COLO668 (cell line): ENCODE results near the gene LARP4.
"Not testable (repeated sequence)": the region's sequence is repeated elsewhere in the genome, so short reads cannot be mapped to it uniquely, and the experiment has no call there.

Experiments used
- DNase-seq: peaks from one replicate; lab custom pipeline; 2025; ENCODE audit not compliant: unreplicated experiment; lab: John Stamatoyannopoulos, UW

Gene LARP4

DNA sequence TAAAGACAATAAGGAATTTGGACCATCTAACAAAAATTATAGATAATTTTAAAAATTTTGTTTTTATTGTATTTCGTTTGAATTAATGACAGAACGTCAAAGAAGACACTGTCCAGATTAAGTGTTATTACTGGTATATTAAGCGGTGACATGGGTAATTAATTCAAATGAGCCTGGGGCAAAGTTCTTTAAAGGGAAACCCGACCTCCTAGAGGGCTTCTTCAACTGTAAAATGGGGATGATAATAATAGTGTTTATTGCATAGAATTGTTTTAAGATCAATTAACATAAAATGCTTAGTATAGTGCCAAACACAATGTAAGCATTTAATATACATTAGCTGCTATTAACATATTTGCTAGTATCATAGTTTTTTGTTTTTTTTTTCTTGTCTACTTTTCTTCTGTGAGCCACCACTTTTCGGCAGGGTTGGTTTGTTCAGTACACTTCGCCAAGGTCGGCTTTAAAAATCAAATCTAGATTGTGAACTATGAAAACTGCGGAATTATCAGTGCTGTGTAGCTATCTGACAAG lies 514 bp upstream of the LARP4 start:
- no peak for DNase-seq

DNA sequence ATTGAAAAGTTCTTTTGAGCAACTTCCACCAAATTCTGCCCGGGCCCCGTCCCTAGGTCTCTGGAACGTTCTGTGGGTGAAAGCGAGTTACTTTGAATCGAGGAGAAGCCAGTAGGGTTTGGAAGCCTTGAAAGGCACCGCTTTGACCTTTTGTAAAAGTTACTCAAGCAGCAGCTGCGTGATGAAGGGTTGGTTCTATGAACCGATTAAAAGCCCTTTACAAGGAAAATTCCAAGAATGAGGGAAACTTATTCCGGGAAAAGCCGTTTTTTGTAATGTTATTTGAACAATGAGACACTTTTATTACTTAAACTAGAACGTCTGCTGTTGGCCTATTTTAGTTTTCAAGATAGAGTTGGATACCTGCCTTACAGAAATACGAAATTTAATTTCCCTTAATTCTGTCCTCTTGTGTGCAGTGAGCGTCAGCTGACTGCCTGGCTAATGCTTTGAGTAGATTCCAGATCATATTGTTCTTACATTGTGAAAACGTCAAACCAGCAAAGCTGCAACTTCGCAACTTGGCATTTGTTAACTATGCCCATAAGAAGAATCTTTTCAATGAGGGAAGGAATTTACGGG lies 906 bp downstream of the LARP4 start:
- no peak for DNase-seq

DNA sequence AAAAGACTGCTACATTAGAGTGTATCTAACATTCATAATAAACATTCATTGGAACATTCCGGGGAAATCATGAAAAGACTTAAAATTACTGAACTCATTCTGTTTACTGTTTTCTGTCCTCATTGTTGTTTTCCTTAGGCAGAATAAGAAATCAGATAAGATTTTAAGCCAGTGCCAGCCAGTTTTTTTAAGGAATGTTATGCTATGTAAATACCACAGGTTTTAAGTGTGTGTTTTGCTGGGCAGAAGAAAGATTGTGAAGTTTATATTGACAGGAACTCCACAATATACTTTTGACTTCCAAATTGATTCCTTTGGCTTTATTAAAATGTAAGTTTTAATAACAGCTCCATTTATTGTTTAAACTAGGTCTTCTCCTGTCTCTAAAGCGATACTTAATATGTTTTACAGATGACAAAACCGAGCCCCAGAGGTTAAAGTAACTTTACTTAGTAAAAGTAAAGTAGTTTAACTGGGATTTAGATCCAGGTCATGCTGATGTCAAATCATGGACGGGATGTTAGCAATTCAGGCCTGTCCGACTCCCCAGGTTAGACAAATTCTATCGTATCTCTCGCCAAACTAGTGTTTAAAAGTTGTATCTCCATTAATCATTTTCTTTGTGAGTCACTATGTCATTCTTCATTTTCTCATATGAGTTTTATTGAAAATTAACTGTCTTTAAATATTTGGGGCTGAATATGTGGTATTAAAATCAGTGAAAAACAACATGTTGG lies 1.7 kb downstream of the LARP4 start:
- no peak for DNase-seq

DNA sequence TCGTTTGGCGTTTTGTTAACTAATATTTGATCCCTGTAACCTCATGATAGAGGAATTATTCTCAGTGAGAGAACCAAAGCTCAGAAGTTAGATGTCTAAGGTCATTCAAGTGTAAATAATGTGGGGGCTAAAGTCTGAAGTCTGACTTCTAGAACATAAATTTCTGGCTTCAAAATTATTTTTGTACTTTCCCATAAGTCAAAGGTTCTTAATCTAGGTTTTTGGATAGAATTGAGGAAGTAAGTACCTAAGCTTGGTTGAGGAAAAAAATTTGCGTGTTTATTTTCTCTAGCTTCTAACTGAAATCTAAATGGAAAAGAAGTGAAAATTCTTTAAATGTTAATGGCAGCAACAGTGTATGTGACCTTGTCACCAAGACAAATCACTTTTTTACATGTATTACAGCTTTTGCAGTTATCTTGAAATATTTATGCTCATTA lies 2.3 kb downstream of the LARP4 start:
- DNase-seq = no peak

DNA sequence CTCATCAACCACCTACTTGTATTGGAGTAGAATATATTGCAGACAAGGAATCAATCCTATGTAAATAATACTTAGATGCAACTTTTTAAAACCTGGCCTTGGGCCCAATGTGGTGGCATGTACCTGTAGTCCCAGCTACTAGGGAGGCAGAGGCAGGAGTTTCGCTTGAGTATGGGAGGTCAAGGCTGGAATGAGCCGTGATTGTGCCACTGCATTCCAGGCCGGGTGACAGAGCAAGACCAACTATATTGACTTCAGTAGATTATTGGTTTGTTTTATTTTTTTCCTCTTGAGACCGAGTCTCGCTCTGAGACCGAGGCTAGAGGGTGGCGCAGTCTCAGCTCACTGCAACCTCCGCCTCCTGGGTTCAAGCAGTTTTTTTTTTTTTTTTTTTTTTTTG lies 3.6 kb downstream of the LARP4 start:
- DNase-seq = no peak

DNA sequence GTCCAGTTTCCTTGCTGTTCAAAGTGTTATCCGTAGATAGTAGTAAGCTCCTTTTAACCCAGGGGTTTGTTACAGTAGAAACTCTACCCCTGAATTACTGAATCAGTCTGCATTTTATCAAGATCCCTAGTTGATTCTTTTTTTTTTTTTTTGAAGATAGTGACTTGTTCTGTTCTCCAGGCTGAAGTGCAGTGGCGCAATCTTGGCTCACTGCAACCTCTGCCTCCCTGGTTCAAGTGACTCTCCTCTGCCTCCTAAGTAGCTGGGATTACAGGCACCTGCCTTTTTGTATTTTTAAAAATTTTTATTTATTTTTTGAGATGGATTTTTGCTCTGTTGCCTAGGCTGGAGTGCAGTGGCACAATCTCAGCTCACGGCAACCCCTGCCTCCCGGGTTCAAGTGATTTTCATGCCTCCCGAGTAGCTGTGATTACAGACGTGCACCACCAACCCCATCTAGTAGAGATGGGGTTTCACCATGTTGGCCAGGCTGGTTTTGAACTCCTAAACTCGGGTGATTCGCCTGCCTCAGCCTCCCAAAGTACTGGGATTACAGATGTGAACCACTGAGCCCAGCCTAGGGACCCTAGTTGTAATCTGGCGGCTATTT lies 10.5 kb downstream of the LARP4 start:
- no peak for DNase-seq

DNA sequence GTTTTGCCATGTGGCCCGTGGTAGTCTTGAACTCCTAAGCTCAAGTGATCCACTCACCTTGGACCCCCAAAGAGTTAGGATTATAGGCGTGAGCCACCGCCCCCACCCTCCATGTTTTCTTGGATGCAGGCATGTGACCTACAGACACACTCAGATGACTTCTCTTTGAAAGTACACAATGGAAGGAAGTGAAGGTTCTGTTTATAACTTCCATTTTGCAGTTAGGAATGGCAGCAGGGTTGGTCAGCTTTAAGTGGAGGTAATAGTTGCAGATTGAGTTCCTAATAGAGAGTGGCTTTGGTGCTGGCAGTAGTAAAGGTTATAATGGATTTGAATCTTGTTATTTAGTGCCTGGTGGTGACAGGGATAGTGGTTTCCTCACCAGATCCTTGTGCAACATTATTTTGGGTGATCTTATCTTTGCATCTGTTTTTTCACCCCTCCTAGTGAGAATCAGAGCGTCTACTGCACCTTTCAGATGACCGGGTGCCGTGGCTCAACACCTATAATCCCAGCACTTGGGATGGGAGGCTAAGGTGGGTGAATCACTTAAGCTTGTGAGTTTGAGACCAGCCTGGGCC lies 15.3 kb downstream of the LARP4 start:
- no peak for DNase-seq

DNA sequence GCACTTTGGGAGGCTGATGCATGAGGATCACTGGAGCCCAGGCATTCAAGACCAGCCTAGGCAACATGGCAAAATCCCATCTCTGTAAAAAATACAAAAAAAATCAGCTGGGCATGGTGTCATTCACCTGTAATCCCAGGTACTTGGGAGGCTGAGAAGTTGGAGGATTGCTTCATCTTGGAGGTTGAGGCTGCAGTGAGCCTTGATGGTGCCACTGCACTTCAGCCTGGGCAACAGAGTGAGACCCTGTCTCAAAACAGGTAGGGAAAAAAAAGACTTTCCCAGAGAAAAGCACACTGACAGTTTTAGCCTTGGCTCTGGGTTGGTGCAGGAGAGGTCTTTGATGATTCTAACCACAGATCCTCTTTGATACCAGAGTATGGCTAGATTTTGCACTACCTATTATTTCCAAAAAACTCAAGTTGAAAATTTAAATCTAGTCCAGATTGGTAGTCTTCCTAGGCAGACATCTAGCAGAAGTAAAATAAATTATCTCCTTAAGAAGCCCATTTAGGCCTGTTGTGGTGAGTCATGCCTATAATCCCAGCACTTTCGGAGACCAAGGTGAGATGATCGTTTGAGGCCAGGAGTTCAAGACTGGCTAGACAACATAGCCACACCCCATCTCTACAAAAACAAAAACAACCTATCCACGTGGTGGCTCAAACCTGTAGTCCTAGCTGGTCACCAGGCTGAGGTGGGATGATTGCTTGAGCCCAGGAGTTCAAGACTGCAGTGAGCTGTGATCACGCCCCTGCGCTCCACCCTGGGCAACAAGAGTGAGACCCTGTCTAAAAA lies 18.6 kb downstream of the LARP4 start:
- DNase-seq = no peak

DNA sequence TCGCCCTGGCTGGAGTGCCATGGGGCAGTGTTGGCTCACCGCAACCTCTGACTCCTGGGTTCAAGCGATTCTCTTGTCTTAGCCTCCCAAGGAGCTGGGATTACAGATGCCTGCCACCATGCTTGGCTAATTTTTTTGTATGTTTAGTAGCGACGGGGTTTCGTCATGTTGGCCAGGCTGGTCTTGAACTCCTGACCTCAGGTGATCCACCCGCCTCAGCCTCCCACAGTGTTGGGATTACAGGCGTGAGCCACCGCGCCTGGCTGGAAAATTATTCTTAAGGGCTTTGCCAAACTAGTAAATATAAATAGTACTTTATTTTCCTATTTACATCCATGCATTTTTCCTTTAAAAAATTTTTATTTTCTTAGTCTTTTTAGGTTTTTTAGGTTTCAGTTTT lies 22.2 kb downstream of the LARP4 start:
- DNase-seq = not testable (repeated sequence)

DNA sequence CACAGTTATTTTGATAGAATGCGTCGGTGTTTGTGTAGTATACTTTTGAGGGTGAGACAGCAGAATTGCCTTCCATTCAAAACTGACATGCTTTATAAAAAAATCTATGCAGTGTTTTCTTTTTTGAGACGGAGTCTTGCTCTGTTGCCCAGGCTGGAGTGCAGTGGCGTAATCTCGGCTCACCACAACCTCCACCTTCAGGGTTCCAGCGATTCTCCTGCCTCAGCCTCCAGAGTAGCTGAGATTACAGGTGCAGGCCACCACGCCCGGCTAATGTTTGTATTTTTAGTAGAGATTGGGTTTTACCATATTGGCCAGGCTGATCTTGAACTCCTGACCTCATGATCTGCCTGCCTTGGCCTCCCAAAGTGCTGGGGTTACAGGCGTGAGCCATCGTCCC lies 22.7 kb downstream of the LARP4 start:
- not testable (repeated sequence) for DNase-seq

DNA sequence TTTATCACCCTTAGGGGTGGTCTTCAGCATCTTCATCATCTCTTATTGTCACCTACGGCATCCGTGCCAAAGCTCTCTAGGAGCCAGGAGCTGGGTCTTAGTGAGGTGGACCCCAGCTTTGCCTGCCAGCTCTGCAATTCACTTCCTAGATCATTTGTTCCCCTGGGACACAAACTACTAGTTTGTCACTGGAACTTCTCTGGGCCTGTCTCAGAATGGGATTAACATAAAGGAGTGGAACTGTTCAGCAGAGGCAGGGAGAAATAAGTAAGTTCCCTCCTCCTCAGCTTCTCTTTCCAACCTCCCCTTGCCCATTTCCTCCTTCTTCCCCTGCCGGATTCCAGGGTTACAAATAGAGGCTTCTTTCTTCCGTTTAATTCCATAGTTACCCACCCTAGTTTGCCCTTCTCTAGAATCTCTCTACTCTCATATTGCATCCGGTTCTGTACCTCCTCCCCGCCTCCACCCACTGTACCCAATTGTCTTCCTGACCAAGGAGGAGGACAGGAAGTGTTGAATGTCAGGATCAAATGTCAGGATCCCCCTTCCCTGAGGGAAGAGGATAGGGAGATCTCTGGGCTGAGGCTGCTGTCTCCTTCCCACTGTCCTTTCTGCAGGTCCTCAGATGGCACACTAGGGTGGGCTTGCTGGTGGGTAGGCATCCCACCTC lies 25.0 kb downstream of the LARP4 start:
- peak; percentile 6 for DNase-seq

DNA sequence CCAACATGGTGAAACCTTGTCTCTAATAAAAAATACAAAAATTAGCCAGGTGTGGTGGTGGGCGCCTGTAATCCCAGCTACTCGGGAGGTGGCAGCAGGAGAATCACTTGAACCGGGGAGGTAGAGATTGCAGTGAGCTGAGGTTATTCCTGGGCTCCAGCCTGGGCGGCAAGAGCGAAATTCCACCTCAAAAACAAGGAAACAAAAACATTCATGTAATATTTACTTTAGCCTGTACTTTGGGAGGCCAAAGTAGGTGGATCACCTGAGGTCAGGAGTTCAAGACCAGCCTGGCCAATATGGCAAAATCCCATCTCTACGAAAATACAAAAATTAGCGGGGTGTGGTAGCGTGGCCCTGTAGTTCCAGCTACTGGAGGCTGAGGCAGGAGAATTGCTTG lies 31.0 kb downstream of the LARP4 start:
- not testable (repeated sequence) for DNase-seq

DNA sequence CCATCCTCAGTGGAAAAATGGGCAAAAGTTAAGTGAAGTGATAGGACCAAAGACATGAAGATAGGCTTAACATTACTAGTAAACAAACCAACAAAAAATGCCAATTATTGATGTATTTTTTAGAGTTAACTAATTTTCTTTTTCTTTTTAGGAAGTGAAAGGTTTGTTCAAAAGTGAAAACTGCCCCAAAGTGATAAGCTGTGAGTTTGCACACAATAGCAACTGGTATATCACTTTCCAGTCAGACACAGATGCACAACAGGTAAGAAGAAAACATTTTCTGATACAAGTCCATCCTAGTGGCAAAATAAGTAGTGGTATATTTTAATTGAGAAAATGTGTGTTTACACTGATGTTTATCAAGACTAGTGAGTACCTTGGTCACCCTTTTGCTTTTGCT lies 39.6 kb downstream of the LARP4 start:
- no peak for DNase-seq

DNA sequence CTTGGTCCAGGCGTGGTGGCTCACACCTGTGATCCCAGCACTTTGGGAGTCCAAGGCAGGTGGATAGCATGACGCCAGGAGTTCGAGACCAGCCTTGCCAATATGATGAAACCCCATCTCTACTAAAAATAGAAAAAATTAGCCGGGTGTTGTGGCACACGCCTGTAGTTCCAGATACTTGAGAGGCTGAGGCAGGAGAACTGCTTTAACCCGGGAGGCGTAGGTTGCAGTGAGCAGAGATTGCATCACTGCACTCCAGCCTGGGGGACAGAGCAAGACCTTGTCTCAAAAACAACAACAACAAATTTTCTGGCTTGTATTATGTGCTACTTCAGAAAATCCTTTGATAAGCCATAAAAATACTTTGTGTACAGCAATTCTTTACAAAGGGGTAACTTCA lies 41.1 kb downstream of the LARP4 start:
- DNase-seq = no peak

DNA sequence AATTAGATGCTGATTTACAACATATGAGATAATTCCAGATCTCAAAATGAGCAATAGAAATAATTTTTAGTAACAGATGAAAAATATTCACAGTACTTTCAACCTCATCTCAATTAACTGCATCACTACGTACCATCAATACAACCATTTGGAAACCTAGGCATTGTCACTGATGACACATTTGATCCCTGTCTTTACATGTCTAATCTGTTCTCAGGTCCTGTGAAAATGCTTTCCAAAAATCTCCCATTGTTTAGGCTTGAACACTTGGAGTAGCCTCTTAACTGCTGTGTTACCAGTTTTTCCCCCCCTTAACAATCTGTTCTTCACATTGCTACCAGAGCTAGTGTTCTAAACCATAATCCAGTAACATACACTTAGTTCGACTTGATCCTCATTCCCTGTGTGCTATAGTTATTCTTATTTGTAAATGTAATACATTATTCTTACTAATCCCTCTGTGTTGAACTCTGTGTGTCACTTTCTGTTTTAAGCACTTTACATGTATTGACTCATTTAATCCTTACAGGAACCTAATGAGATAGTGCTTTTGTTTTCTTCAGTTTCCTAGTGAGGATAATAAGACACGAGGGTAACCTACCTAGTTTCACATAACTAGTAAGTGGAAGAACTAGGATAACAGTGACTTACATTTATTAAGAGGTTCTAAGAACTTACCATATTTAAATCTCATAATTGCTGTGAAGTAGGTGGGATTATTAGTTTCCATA lies 41.7 kb downstream of the LARP4 start:
- no peak for DNase-seq

DNA sequence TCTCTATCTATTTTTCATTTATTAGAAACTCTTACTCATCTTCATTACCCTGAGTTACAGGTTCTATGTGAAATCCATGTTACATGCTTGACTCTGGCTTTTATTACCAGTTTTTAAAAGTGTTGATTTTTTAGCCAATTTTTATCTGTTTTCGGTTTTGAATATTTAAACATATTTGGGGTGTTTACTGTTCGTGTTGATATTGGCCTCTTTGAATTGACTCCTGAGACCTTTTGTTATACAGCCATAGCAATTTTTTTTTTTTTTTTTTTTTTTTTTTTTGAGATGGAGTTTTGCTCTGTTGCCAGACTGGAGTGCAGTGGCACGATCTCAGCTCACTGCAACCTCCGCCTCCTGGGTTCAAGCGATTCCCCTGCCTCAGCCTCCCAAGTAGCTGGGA lies 49.0 kb downstream of the LARP4 start:
- DNase-seq = not testable (repeated sequence)

DNA sequence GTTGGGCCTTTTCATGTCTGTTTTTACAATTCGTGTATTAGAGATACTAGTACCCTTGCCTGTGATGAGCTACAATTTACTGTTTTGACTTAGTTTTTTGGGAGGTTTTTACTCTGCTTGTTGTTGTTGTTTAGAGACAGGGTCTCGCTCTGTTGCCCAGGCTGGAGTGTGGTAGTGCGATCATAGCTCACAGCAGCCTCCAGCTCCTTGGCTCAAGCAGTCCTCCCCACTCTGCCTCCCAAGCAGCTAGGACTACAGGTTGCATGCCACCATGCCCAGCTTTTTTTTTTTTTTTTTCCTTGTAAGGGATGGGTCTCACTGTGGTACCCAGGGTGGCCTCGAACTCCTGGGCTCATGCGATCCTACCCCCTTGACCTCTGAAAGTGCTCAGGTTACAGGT lies 52.1 kb downstream of the LARP4 start:
- DNase-seq = no peak

DNA sequence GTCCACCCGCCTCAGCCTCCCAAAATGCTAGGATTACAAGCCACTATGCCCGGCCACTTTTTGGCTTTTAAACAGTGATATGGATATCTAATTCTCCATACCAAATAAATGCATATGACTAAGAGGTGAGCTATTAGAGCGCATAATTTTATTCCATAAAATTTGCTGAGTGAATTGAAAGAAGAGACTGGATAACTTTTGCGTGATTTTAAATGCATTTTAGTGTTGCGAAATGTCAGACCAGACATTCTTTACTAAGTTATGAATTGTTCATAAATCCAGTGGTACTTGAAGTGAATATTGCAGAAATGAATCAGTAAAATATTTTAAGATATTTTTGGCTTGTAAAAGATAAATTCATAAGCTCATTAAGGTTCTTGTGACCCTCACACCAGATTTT lies 53.2 kb downstream of the LARP4 start:
- DNase-seq = no peak

DNA sequence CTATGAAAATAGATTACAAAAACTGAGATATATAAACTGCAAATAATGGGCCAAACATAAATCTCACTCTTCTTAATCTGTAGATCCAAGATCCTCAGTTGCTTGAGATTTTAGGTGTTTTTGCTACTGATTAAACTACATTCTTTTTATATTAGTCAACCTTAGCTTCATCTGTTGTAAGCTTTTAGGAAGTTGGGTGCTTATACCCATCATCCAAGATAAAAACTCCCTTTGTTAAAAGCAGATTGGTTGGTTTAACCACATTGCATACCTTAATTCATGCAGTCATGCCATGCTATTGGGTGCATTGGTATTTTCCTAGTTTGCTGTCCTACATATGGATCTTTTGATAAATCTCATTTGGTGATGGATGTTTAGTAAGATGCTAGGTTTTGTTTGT lies 57.9 kb downstream of the LARP4 start:
- no peak for DNase-seq

DNA sequence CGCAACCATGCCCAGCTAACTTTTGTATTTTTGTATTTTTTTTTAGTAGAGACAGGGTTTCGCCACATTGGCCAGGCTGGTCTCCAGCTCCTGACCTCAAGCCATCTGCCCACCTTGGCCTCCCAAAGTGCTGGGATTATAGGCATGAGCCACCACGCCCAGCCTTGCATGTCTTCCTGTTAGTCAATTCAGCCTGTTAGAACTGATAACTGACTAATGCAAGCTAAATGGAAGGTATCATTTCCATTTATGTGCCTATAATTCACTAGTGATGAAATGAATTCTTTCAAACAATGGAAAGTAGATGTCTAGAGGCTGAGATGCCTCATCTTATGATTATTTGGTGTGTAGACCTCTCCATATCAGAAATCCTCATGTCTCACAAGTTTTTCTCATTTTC lies 66.8 kb downstream of the LARP4 start:
- DNase-seq = no peak
